Measurements from ENCODE around the gene OR6C6.

OR6C6 gene

DNA sequence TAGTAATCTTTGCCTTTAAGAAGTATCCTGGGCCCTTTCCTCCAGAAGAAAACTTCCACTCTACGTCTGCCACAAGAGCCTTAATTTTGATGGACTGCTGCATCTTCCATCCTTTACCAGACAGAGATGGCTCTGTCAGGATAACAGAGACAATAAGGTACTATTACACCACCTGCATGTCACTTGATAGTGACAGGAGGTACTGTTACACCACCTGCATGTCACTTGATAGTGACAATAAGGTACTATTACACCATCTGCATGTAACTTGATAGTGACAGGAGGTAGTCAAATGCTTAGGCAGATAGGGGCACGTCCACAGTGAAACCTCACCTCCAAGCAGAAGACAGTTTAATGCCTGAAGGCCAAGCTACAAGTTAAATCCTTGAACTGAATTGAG, 38.1 kb downstream of the OR6C6 start:
- TF ChIP-seq, protein P1, sequence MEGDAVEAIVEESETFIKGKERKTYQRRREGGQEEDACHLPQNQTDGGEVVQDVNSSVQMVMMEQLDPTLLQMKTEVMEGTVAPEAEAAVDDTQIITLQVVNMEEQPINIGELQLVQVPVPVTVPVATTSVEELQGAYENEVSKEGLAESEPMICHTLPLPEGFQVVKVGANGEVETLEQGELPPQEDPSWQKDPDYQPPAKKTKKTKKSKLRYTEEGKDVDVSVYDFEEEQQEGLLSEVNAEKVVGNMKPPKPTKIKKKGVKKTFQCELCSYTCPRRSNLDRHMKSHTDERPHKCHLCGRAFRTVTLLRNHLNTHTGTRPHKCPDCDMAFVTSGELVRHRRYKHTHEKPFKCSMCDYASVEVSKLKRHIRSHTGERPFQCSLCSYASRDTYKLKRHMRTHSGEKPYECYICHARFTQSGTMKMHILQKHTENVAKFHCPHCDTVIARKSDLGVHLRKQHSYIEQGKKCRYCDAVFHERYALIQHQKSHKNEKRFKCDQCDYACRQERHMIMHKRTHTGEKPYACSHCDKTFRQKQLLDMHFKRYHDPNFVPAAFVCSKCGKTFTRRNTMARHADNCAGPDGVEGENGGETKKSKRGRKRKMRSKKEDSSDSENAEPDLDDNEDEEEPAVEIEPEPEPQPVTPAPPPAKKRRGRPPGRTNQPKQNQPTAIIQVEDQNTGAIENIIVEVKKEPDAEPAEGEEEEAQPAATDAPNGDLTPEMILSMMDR (conservative IDR thresholded peaks at IDR 0.05): no peak

DNA sequence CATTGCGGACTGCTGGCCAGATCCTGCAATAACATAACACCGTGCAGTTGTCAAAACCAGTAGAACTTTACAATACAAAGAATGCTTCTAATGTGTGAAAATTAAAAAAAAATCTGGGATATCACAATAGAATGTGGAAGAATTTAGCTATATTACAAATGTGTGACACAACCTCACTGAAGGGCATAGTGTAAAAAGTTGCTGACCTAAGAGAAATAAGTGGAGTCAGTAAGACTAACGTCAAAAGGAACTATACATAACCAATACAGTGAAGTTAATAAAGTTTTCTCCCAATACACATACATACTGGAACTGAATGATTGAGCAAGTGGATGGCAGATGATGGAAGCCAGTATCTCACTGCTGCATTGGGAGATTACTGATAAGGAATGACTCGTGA, 39.5 kb downstream of the OR6C6 start:
- no peak overlapping the region for H3K27ac ChIP-seq
- TF ChIP-seq, protein P1 (conservative IDR thresholded peaks at IDR 0.05): no peak

More for the DNA sequence above, 38.1 kb downstream of the OR6C6 start:
- H3K27ac ChIP-seq: no peak overlapping the region

DNA sequence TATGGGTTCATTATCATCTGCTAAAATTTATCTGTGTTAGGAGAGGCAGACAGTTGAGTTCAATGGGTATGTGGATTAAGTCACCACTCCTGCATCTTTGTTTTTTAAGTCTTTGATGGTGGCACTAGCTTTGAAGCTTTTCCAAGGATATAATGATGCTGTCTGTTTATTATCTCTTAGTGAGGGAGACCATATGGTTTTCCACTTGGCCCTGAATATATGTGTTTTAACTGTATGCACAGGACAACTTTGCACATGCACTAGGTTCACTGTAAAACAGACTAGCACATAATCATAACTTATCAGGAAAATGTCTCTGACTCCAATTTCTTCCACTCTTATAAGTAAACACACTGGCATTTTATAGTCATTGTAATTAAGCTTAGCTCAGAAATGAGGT, 43.1 kb downstream of the OR6C6 start:
- TF ChIP-seq, protein P1 (conservative IDR thresholded peaks at IDR 0.05): no peak
- H3K27ac ChIP-seq: no peak overlapping the region

DNA sequence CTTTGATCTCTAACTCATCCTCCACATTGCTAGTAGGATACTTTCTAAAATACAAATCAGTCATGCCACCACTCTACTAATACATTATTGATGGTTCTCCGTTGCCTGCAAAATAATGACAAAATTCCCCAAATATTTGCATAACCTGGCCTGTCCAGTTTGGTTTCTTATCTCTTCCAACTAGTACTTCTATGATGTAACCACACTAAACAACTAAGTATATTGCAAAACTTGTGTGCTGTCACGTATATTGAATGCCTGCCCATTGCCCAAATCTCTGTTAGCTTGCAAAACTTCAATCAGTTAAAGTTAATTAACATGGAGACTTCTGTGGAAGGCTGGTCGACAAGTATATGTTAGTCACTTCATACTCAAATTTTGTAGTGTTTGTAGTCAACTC, 45.4 kb downstream of the OR6C6 start:
- no peak overlapping the region for H3K27ac ChIP-seq
- TF ChIP-seq, protein P1 (conservative IDR thresholded peaks at IDR 0.05): no peak

DNA sequence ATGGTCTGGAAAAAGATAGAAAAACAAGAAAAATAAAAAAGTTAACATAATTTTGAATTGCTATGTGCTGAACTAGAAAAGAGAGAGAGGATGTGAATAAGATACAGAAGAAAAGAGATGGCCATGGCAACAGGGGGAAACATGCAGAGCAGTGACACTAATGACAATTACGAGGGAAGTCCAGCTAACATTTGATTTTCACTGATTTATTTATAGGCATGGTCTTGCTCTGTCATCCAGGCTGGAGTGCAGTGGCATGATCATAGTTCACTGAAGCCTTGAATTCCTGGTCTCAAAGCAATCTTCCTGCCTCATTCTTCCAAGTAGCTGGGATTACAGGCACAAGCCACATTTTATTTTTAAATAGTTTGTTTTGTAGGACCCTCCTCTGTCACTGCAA, 50.2 kb downstream of the OR6C6 start:
- TF ChIP-seq, protein P1 (conservative IDR thresholded peaks at IDR 0.05): no peak
- no peak overlapping the region for H3K27ac ChIP-seq

DNA sequence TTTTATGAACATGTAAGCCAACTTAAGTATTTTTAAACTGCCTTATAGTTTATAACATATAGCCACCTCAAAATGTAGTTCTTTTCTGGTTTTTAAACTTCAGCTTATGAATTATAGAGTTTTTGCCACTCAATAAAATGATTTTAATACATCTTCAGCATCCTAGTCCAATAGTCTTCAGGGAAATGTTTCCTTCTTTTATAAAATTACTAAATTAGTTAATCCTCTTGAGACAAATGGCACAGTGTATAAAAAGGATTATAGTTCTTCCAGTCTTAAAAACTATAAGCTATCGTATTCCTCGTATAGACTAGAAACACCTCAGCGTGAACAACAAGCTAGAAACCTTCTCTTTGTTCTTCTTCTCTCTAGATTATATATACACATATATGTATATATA, 52.1 kb downstream of the OR6C6 start, which contains the start of gene OR6C74:
OR6C74 (plus strand) TSS at position 301 of the 400 bp plus-strand sequence. CDS start 2,679 bp downstream, outside the sequence.
- no peak within 1 kb of the TSS for H3K27ac ChIP-seq
- TF ChIP-seq, protein P1 (conservative IDR thresholded peaks at IDR 0.05): no peak

Measured in VCaP (cell line).